NCI-H1048 (cell line): Measurements from ENCODE around the gene HMGN1.

ENCODE experiments used
- DNase-seq: peaks from one replicate; lab custom pipeline; 2025; lab: John Stamatoyannopoulos, UW

The HMGN1 gene

GRCh38 chr21:39296891-39297290 lies 52.0 kb downstream of the HMGN1 start:
- no peak for DNase-seq
